OCI-LY1 (cell line): ENCODE data around the gene UBE2D1.
A peak's percentile ranks its signal among the peaks of the same experiment; 100 is the strongest.

Experiments
- H2AFZ ChIP-seq: fragments of 200-600 bp; sonication (generic), shearing (Covaris generic); 2 replicates; pipeline ENCODE4 v1.6.0; 2014; ENCODE audit warnings: antibody characterized with exemption, mild to moderate bottlenecking, low read length
- H3F3A ChIP-seq: fragments of 200-600 bp; sonication (generic), shearing (Covaris generic); 2 replicates; pipeline ENCODE4 v1.6.0; 2014; ENCODE audit warnings: mild to moderate bottlenecking, antibody characterized with exemption, low read length, moderate library complexity; ENCODE audit not compliant: insufficient read depth
- H3K27ac ChIP-seq: fragments of 200-600 bp; sonication (generic); 2 replicates; pipeline ENCODE4 v1.5.1; 2014; ENCODE audit warnings: low read length, mixed run types, mild to moderate bottlenecking, low read depth; ENCODE audit not compliant: poor library complexity, severe bottlenecking
- H3K27me3 ChIP-seq: fragments of 200-600 bp; sonication (generic); 2 replicates; pipeline ENCODE4 v1.6.0; 2014; ENCODE audit warnings: antibody characterized with exemption, mild to moderate bottlenecking, low read length, moderate library complexity; ENCODE audit not compliant: insufficient read depth
- H3K36me3 ChIP-seq: fragments of 200-600 bp; sonication (generic); 2 replicates; pipeline ENCODE4 v1.6.1; 2014; ENCODE audit warnings: mild to moderate bottlenecking, antibody characterized with exemption, low read length, moderate library complexity, mixed read lengths; ENCODE audit not compliant: insufficient read depth
- H3K4me1 ChIP-seq: fragments of 200-600 bp; sonication (generic); 2 replicates; pipeline ENCODE4 v1.5.1; 2014; ENCODE audit warnings: mild to moderate bottlenecking, low read length, moderate library complexity; ENCODE audit not compliant: insufficient read depth, severe bottlenecking
- H3K4me2 ChIP-seq: fragments of 200-600 bp; sonication (generic), shearing (Covaris generic); 2 replicates; pipeline ENCODE4 v1.6.1; 2014; ENCODE audit warnings: low read length
- H3K4me3 ChIP-seq: fragments of 200-600 bp; sonication (generic); 2 replicates; pipeline ENCODE4 v1.5.1; 2014; ENCODE audit warnings: low read length, low read depth, mild to moderate bottlenecking, mixed read lengths; ENCODE audit not compliant: poor library complexity, severe bottlenecking
- H3K79me2 ChIP-seq: fragments of 200-600 bp; shearing (Covaris generic); 2 replicates; pipeline ENCODE4 v1.6.1; 2016; ENCODE audit warnings: mixed run types, low read length, mixed read lengths; ENCODE audit not compliant: insufficient read depth
- H3K9ac ChIP-seq: fragments of 200-600 bp; sonication (generic), shearing (Covaris generic); 2 replicates; pipeline ENCODE4 v1.6.1; 2014; ENCODE audit warnings: mild to moderate bottlenecking, low read length, mixed read lengths
- H3K9me2 ChIP-seq: fragments of 200-600 bp; sonication (generic), shearing (Covaris generic); 2 replicates; pipeline ENCODE4 v1.6.1; 2014; ENCODE audit warnings: low read depth, mild to moderate bottlenecking, low read length, mixed read lengths
- H3K9me3 ChIP-seq: fragments of 200-600 bp; shearing (Covaris generic); 2 replicates; pipeline ENCODE4 v1.6.1; 2014; ENCODE audit warnings: low read length, mixed read lengths
- H4K20me1 ChIP-seq: fragments of 200-600 bp; sonication (generic), shearing (Covaris generic); 2 replicates; pipeline ENCODE4 v1.6.0; 2016; ENCODE audit warnings: mild to moderate bottlenecking, low read length; ENCODE audit not compliant: insufficient read depth
- EZH2 ChIP-seq: fragments of 200-600 bp; sonication (generic), shearing (Covaris generic); IDR thresholded peaks from 2 replicates; pipeline ENCODE4 v1.8.0; 2017; ENCODE audit warnings: borderline replicate concordance, mixed run types, mild to moderate bottlenecking, antibody characterized with exemption, low read length, moderate library complexity, mixed read lengths
- TF ChIP-seq, protein P1 (sequence below): fragments of 200-600 bp; sonication (generic), shearing (Covaris generic); IDR thresholded peaks from 2 replicates; pipeline ENCODE4 v1.5.1; 2017; ENCODE audit warnings: mild to moderate bottlenecking, antibody characterized with exemption, low read length, moderate library complexity, mixed read lengths

UBE2D1 gene

DNA sequence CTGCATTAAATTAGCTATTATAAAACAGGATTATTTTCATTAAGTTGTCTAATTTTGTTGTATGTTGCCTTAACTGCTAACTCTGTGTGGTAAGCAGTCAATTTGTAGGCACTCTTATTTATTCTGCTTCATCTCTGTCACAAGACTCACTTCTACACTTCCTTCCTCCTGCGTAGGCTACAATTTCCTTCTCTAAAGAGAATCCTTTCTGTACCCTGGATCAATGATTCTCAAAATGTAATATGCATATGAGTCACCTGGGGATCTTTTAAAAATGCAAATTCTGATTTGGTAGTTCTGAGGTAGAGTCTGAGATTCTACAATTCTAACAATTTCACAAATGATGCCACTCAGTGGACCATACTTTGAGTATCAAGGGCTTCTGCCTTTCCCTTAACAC is 4.4 kb upstream of the UBE2D1 start:
- no peak overlapping the region for H3K27ac ChIP-seq

DNA sequence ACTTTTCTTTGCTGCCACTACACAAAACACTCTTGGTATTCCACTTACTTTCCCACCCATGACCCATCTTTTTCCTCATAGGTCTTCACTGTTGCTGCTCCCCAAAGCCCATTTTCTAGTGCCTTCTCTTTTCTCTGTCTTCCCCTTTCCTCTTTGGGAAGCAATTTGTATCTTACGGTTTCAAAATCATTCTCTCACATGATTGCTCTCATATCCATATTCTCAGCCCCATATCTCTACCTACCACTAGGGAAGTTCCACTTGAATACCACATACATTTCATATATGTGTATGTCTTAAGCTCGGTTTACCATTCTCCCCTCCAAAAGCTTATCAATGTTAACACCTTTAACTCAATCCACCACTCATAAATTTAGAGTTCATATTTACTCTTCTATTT is 3.2 kb upstream of the UBE2D1 start:
- no peaks in the 10 kb centered on the region for H3F3A ChIP-seq
- TF ChIP-seq, protein P1, sequence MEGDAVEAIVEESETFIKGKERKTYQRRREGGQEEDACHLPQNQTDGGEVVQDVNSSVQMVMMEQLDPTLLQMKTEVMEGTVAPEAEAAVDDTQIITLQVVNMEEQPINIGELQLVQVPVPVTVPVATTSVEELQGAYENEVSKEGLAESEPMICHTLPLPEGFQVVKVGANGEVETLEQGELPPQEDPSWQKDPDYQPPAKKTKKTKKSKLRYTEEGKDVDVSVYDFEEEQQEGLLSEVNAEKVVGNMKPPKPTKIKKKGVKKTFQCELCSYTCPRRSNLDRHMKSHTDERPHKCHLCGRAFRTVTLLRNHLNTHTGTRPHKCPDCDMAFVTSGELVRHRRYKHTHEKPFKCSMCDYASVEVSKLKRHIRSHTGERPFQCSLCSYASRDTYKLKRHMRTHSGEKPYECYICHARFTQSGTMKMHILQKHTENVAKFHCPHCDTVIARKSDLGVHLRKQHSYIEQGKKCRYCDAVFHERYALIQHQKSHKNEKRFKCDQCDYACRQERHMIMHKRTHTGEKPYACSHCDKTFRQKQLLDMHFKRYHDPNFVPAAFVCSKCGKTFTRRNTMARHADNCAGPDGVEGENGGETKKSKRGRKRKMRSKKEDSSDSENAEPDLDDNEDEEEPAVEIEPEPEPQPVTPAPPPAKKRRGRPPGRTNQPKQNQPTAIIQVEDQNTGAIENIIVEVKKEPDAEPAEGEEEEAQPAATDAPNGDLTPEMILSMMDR = no peak
- TF ChIP-seq EZH2 = no peak
- H3K9ac ChIP-seq = no peak overlapping the region
- H3K79me2 ChIP-seq = peaks cover 14% of the 10 kb centered on the region
- H3K4me1 ChIP-seq = peaks cover 11% of the 10 kb centered on the region
- no peak overlapping the region for H2AFZ ChIP-seq
- no peaks in the 10 kb centered on the region for H3K27me3 ChIP-seq
- H3K9me2 ChIP-seq = no peaks in the 10 kb centered on the region
- no peaks in the 10 kb centered on the region for H3K36me3 ChIP-seq
- H3K4me3 ChIP-seq = no peak overlapping the region
- H3K9me3 ChIP-seq = no peaks in the 10 kb centered on the region
- H4K20me1 ChIP-seq = no peaks in the 10 kb centered on the region
- no peak overlapping the region for H3K4me2 ChIP-seq
- no peak overlapping the region for H3K27ac ChIP-seq

More for the DNA sequence above, 4.4 kb upstream of the UBE2D1 start:
- no peaks in the 10 kb centered on the region for H4K20me1 ChIP-seq
- no peaks in the 10 kb centered on the region for H3K36me3 ChIP-seq
- no peak overlapping the region for H3K4me3 ChIP-seq
- H3K4me2 ChIP-seq = no peak overlapping the region
- H3K9ac ChIP-seq = no peak overlapping the region
- H3K27me3 ChIP-seq = no peaks in the 10 kb centered on the region
- no peak overlapping the region for H2AFZ ChIP-seq
- no peaks in the 10 kb centered on the region for H3K9me3 ChIP-seq
- TF ChIP-seq, protein P1 = no peak
- TF ChIP-seq EZH2 = no peak
- H3K79me2 ChIP-seq = peaks cover 2% of the 10 kb centered on the region; the same call in 1 of the 2 replicates
- no peaks in the 10 kb centered on the region for H3K9me2 ChIP-seq
- H3K4me1 ChIP-seq = no peaks in the 10 kb centered on the region
- no peaks in the 10 kb centered on the region for H3F3A ChIP-seq

DNA sequence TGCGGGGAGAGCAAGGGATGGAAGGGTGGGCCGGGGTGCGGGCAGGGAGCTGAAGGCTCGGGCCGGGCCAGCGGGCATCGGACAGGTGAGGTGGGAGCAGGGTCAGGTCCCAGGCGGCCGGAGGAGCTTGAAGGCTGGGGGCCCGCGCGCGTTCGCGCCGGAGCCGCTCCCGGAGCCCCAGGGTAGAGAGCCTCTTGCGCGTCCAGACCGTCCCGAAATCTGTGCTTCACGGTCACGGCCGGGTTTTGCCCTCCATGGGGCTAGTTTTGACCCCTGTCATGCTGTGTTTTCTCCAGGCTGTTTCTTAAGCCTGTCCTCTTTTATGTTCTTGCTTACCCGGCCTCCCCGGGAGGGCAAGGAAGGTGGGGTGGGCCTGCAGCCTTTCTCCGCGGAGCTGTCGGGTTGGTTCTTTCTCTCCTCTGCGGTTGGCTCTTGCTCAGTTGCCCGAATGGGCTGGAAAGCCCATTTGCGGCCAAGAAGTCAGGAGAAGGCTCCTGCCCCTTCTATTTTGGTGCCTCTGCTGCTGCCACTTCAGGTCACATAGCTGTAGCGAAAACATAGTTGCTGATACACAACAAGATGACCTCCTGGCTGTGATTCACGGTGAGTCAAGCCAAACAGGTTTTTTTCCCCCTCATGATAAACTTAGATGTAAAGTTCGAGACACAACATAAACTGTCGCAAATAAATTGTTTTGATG is 650 bp downstream of the UBE2D1 start:
- no peaks in the 10 kb centered on the region for H3K9me2 ChIP-seq

More for the DNA sequence above, 650 bp downstream of the UBE2D1 start:
- Histone ChIP-seq H3K9ac (peak overlapping the region; percentile 84), H4K20me1 (no peaks in the 10 kb centered on the region), H3K36me3 (no peaks in the 10 kb centered on the region), H3F3A (no peaks in the 10 kb centered on the region), H3K27ac (no peak overlapping the region), H3K4me3 (peak overlapping the region; percentile 92), H2AFZ (no peak overlapping the region), H3K79me2 (peaks cover 27% of the 10 kb centered on the region), H3K4me2 (peak overlapping the region; percentile 98), H3K4me1 (peaks cover 18% of the 10 kb centered on the region), H3K9me3 (no peaks in the 10 kb centered on the region), H3K27me3 (no peaks in the 10 kb centered on the region)
- TF ChIP-seq EZH2 = no peak
- TF ChIP-seq, protein P1 = no peak
